Karpas-422 (cell line): ENCODE measurements around the gene KCNIP1. TPM values are rescaled to one million over a fixed set of nuclear protein-coding genes. Genes with fewer than 3 reads are reported as not detected.

Source experiments
- DNase-seq: peaks from one replicate; pipeline ENCODE4 v3.0.0-alpha.2; 2015
- H2AFZ ChIP-seq: fragments of 200-600 bp; sonication (generic); 2 replicates; pipeline ENCODE4 v1.6.1; 2014; ENCODE audit warnings: antibody characterized with exemption, low read length, mixed read lengths
- H3K27ac ChIP-seq: fragments of 200-600 bp; sonication (generic); 2 replicates; pipeline ENCODE4 v1.5.1; 2014; ENCODE audit warnings: mild to moderate bottlenecking, low read length, moderate library complexity
- H3K27me3 ChIP-seq: fragments of 200-600 bp; sonication (generic); 2 replicates; pipeline ENCODE4 v1.6.1; 2014; ENCODE audit warnings: low read length, mixed read lengths
- H3K36me3 ChIP-seq: fragments of 200-600 bp; sonication (generic); 2 replicates; pipeline ENCODE4 v1.6.1; 2014; ENCODE audit warnings: low read length, mixed read lengths; ENCODE audit not compliant: insufficient read depth
- H3K4me1 ChIP-seq: fragments of 200-600 bp; sonication (generic); 2 replicates; pipeline ENCODE4 v1.6.1; 2014; ENCODE audit warnings: mild to moderate bottlenecking, low read length, mixed read lengths
- H3K4me2 ChIP-seq: fragments of 200-600 bp; sonication (generic); 2 replicates; pipeline ENCODE4 v1.6.1; 2014; ENCODE audit warnings: low read length, low read depth, mild to moderate bottlenecking; ENCODE audit not compliant: poor library complexity, severe bottlenecking
- H3K4me3 ChIP-seq: fragments of 200-600 bp; sonication (generic); 2 replicates; pipeline ENCODE4 v1.5.1; 2014; ENCODE audit warnings: mild to moderate bottlenecking, antibody characterized with exemption, low read length, mixed read lengths
- H3K79me2 ChIP-seq: fragments of 200-600 bp; sonication (generic); 2 replicates; pipeline ENCODE4 v1.6.1; 2014; ENCODE audit warnings: mild to moderate bottlenecking, low read length, mixed read lengths
- H3K9ac ChIP-seq: fragments of 200-600 bp; sonication (generic); 2 replicates; pipeline ENCODE4 v1.6.0; 2014; ENCODE audit warnings: low read length
- H3K9me2 ChIP-seq: fragments of 200-600 bp; sonication (generic), shearing (Covaris generic); replicated peaks from 2 replicates; pipeline ENCODE4 v1.6.0; 2014; ENCODE audit warnings: mild to moderate bottlenecking, low read length, moderate library complexity; ENCODE audit not compliant: insufficient read depth
- H3K9me3 ChIP-seq: fragments of 300-700, 200-600 bp; sonication (generic); 2 replicates; pipeline ENCODE4 v1.6.1; 2014; ENCODE audit warnings: low read length, mixed read lengths
- H4K20me1 ChIP-seq: fragments of 200-600 bp; sonication (generic); 2 replicates; pipeline ENCODE4 v1.6.1; 2014; ENCODE audit warnings: mild to moderate bottlenecking, antibody characterized with exemption, low read length, low read depth; ENCODE audit not compliant: insufficient read depth
- total RNA-seq: library from RNA; depleted of rRNA; stranded (reverse); fragments of >200 nt; shearing (Covaris generic); gene quantifications from 2 replicates; pipeline ENCODE4 v1.2.3, GENCODE V29; 2014; ENCODE audit warnings: low replicate concordance

Gene KCNIP1
- total RNA-seq, 1 experiment from 2014 or later, result not detected

- Histone ChIP-seq H3K4me3 (no peak overlapping the region), H2AFZ (no peak overlapping the region), H3K9me2 (no peaks in the 10 kb centered on the region), H3K36me3 (no peaks in the 10 kb centered on the region; the same call in 1 of the 2 replicates), H3K9ac (peak overlapping the region; percentile 0; the same call in 1 of the 2 replicates), H4K20me1 (no peaks in the 10 kb centered on the region), H3K79me2 (no peaks in the 10 kb centered on the region), H3K4me2 (no peak overlapping the region), H3K27ac (no peak overlapping the region), H3K9me3 (no peaks in the 10 kb centered on the region), H3K27me3 (no peaks in the 10 kb centered on the region), H3K4me1 (peaks cover 84% of the 10 kb centered on the region)
- DNase-seq, result peak; percentile 53
These were observed 921 bp downstream of the KCNIP1 start for GRCh38 chr5:170504616-170505266.

GRCh38 chr5:170508036-170508435 is 4.2 kb downstream of the KCNIP1 start:
- H3K4me3 ChIP-seq, result no peak overlapping the region
- no peaks in the 10 kb centered on the region for H3K9me3 ChIP-seq
- H3K36me3 ChIP-seq, result no peaks in the 10 kb centered on the region
- H3K4me1 ChIP-seq, result peaks cover 67% of the 10 kb centered on the region
- no peak overlapping the region for H2AFZ ChIP-seq
- H3K4me2 ChIP-seq, result peak overlapping the region; percentile 27
- no peak overlapping the region for H3K27ac ChIP-seq
- 0 out of 2 replicates have a peak overlapping the region, but pooled peaks have one; percentile 9 for H3K9ac ChIP-seq
- no peaks in the 10 kb centered on the region for H3K27me3 ChIP-seq
- DNase-seq, result no peak
- no peaks in the 10 kb centered on the region for H4K20me1 ChIP-seq
- no peaks in the 10 kb centered on the region for H3K79me2 ChIP-seq
- no peaks in the 10 kb centered on the region for H3K9me2 ChIP-seq

- Histone ChIP-seq H3K27ac (no peak overlapping the region), H3K9me2 (no peaks in the 10 kb centered on the region), H2AFZ (no peak overlapping the region)
These were observed 5.0 kb downstream of the KCNIP1 start for GRCh38 chr5:170508660-170509347.

GRCh38 chr5:170509348-170509660 is 5.5 kb downstream of the KCNIP1 start:
- no peaks in the 10 kb centered on the region for H3K27me3 ChIP-seq
- H3K4me1 ChIP-seq, result peaks cover 72% of the 10 kb centered on the region
- H3K9ac ChIP-seq, result no peak overlapping the region
- H3K9me2 ChIP-seq, result no peaks in the 10 kb centered on the region
- H3K9me3 ChIP-seq, result no peaks in the 10 kb centered on the region
- no peak overlapping the region for H2AFZ ChIP-seq
- no peak overlapping the region for H3K4me3 ChIP-seq
- H3K4me2 ChIP-seq, result no peak overlapping the region
- H3K27ac ChIP-seq, result no peak overlapping the region
- no peak for DNase-seq
- no peaks in the 10 kb centered on the region for H3K79me2 ChIP-seq
- H3K36me3 ChIP-seq, result no peaks in the 10 kb centered on the region
- H4K20me1 ChIP-seq, result no peaks in the 10 kb centered on the region

More at GRCh38 chr5:170508660-170509347, 5.0 kb downstream of the KCNIP1 start:
- H3K79me2 ChIP-seq, result no peaks in the 10 kb centered on the region
- peaks cover 69% of the 10 kb centered on the region for H3K4me1 ChIP-seq
- H3K36me3 ChIP-seq, result no peaks in the 10 kb centered on the region
- DNase-seq, result no peak
- no peaks in the 10 kb centered on the region for H3K9me3 ChIP-seq
- no peak overlapping the region for H3K9ac ChIP-seq
- no peak overlapping the region for H3K4me2 ChIP-seq
- no peaks in the 10 kb centered on the region for H3K27me3 ChIP-seq
- no peaks in the 10 kb centered on the region for H4K20me1 ChIP-seq
- no peak overlapping the region for H3K4me3 ChIP-seq

- no peaks in the 10 kb centered on the region for H3K36me3 ChIP-seq
- no peaks in the 10 kb centered on the region for H3K79me2 ChIP-seq
- H3K9ac ChIP-seq, result no peak overlapping the region
- H3K4me2 ChIP-seq, result no peak overlapping the region
- H3K9me3 ChIP-seq, result no peaks in the 10 kb centered on the region
- no peak for DNase-seq
- no peak overlapping the region for H3K4me3 ChIP-seq
- no peaks in the 10 kb centered on the region for H4K20me1 ChIP-seq
- peaks cover 72% of the 10 kb centered on the region for H3K4me1 ChIP-seq
- no peak overlapping the region for H2AFZ ChIP-seq
- H3K27me3 ChIP-seq, result no peaks in the 10 kb centered on the region
- no peak overlapping the region for H3K27ac ChIP-seq
- no peaks in the 10 kb centered on the region for H3K9me2 ChIP-seq
These were observed 6.3 kb downstream of the KCNIP1 start for GRCh38 chr5:170510126-170510525.

- H3K27ac ChIP-seq, result no peak overlapping the region
- no peaks in the 10 kb centered on the region for H3K9me2 ChIP-seq
- H3K9ac ChIP-seq, result no peak overlapping the region
- H3K4me2 ChIP-seq, result no peak overlapping the region
- no peaks in the 10 kb centered on the region for H4K20me1 ChIP-seq
- peaks cover 72% of the 10 kb centered on the region for H3K4me1 ChIP-seq
- no peak overlapping the region for H2AFZ ChIP-seq
- no peaks in the 10 kb centered on the region for H3K27me3 ChIP-seq
- H3K4me3 ChIP-seq, result no peak overlapping the region
- no peaks in the 10 kb centered on the region for H3K9me3 ChIP-seq
- no peak for DNase-seq
- H3K36me3 ChIP-seq, result no peaks in the 10 kb centered on the region
- H3K79me2 ChIP-seq, result no peaks in the 10 kb centered on the region
These were observed 6.7 kb downstream of the KCNIP1 start for GRCh38 chr5:170510559-170510958.

GRCh38 chr5:170511551-170512258 is 7.9 kb downstream of the KCNIP1 start:
- no peaks in the 10 kb centered on the region for H3K27me3 ChIP-seq
- H3K27ac ChIP-seq, result peak overlapping the region; percentile 8; the same call in 1 of the 2 replicates
- no peak overlapping the region for H3K4me3 ChIP-seq
- no peaks in the 10 kb centered on the region for H3K9me3 ChIP-seq
- no peaks in the 10 kb centered on the region for H3K9me2 ChIP-seq
- no peak overlapping the region for H3K9ac ChIP-seq
- no peak overlapping the region for H3K4me2 ChIP-seq
- peak; percentile 50 for DNase-seq
- H2AFZ ChIP-seq, result no peak overlapping the region
- H4K20me1 ChIP-seq, result no peaks in the 10 kb centered on the region
- H3K4me1 ChIP-seq, result peaks cover 64% of the 10 kb centered on the region
- H3K36me3 ChIP-seq, result no peaks in the 10 kb centered on the region
- no peaks in the 10 kb centered on the region for H3K79me2 ChIP-seq

- no peaks in the 10 kb centered on the region for H4K20me1 ChIP-seq
- H3K9me2 ChIP-seq, result no peaks in the 10 kb centered on the region
- H3K9me3 ChIP-seq, result no peaks in the 10 kb centered on the region
- 0 out of 2 replicates have a peak overlapping the region, but pooled peaks have one; percentile 2 for H3K4me3 ChIP-seq
- peak overlapping the region; percentile 48 for H3K9ac ChIP-seq
- peak overlapping the region; percentile 39 for H3K4me2 ChIP-seq
- peak overlapping the region; percentile 79 for H3K27ac ChIP-seq
- no peak overlapping the region for H2AFZ ChIP-seq
- H3K4me1 ChIP-seq, result peaks cover 48% of the 10 kb centered on the region
- peak; percentile 66 for DNase-seq
- no peaks in the 10 kb centered on the region for H3K36me3 ChIP-seq
- H3K79me2 ChIP-seq, result no peaks in the 10 kb centered on the region
- H3K27me3 ChIP-seq, result no peaks in the 10 kb centered on the region
These were observed 10.2 kb downstream of the KCNIP1 start for GRCh38 chr5:170513856-170514525.
